H54 (cell line): ENCODE data around the gene COQ6.
"Not testable (repeated sequence)": the region's sequence is repeated elsewhere in the genome, so short reads cannot be mapped to it uniquely, and the experiment has no call there.

ENCODE experiments used
- DNase-seq: peaks from one replicate; pipeline ENCODE4 v3.0.0; 2011; ENCODE audit warnings: low spot score, mixed read lengths; ENCODE audit not compliant: insufficient read length
- FAIRE-seq: peaks from 3 replicates; lab custom pipeline; 2011; peaks lifted over from hg19 to GRCh38; lab: Jason Lieb, UNC
- POLR2A ChIP-seq: IDR thresholded peaks from 2 replicates; pipeline ENCODE4 v1.6.1; 2011; ENCODE audit warnings: low read depth, mild to moderate bottlenecking, low read length

Gene COQ6

GRCh38 chr14:73949752-73950734, at the start of gene COQ6, which contains the start of gene FAM161B:
Gene COQ6 (plus strand): TSS chr14:73950302. CDS start chr14:73950333, 31 bp downstream.
Gene FAM161B (minus strand): TSS chr14:73950094. CDS start chr14:73950026, 68 bp downstream.
- TF ChIP-seq POLR2A, result peak; percentile 66
- DNase-seq (peak; percentile 78), FAIRE-seq (peak; percentile 81)

GRCh38 chr14:73903028-73903427, 47.1 kb upstream of the COQ6 start:
- FAIRE-seq, result no peak
- no peak for DNase-seq
- no peak for TF ChIP-seq POLR2A

GRCh38 chr14:73909681-73910080, 40.4 kb upstream of the COQ6 start:
- DNase-seq (no peak), FAIRE-seq (no peak)
- TF ChIP-seq POLR2A, result no peak

- TF ChIP-seq POLR2A, result no peak
- DNase-seq (no peak), FAIRE-seq (no peak)
Observed at GRCh38 chr14:73913256-73913655, 36.8 kb upstream of the COQ6 start.

- DNase-seq, result no peak
- FAIRE-seq, result no peak
- TF ChIP-seq POLR2A, result no peak
Observed at GRCh38 chr14:73916324-73916723, 33.8 kb upstream of the COQ6 start.

- not testable (repeated sequence) for FAIRE-seq, DNase-seq
Observed at GRCh38 chr14:73919457-73919856, 30.6 kb upstream of the COQ6 start.

- no peak for TF ChIP-seq POLR2A
- DNase-seq (no peak), FAIRE-seq (no peak)
Observed at GRCh38 chr14:73924337-73924736, 25.8 kb upstream of the COQ6 start.

GRCh38 chr14:73935666-73936065, 14.4 kb upstream of the COQ6 start:
- FAIRE-seq (no peak), DNase-seq (no peak)
- TF ChIP-seq POLR2A, result no peak

- FAIRE-seq (no peak), DNase-seq (no peak)
- TF ChIP-seq POLR2A, result no peak
Observed at GRCh38 chr14:73936548-73936947, 13.6 kb upstream of the COQ6 start.

GRCh38 chr14:73937012-73937411, 13.1 kb upstream of the COQ6 start:
- TF ChIP-seq POLR2A, result no peak
- FAIRE-seq (no peak), DNase-seq (no peak)

- no peak for DNase-seq
- TF ChIP-seq POLR2A, result no peak
- FAIRE-seq, result no peak
Observed at GRCh38 chr14:73942180-73942579, 7.9 kb upstream of the COQ6 start.

- FAIRE-seq (no peak), DNase-seq (no peak)
- TF ChIP-seq POLR2A, result no peak
Observed at GRCh38 chr14:73943083-73943482, 7.0 kb upstream of the COQ6 start.

GRCh38 chr14:73944432-73945158, 5.5 kb upstream of the COQ6 start:
- no peak for TF ChIP-seq POLR2A
- no peak for DNase-seq

GRCh38 chr14:73945159-73945670, 4.9 kb upstream of the COQ6 start:
- no peak for TF ChIP-seq POLR2A
- FAIRE-seq (no peak), DNase-seq (no peak)

More at GRCh38 chr14:73944432-73945158, 5.5 kb upstream of the COQ6 start:
- no peak for FAIRE-seq
